Endothelial cell of umbilical vein (primary cell): ENCODE measurements around the gene COL19A1.

Experiments used
- EZH2 ChIP-seq: IDR thresholded peaks from 2 replicates; pipeline ENCODE4 v1.6.1; 2012; ENCODE audit warnings: borderline replicate concordance, low read depth, mild to moderate bottlenecking, moderate library complexity, low read length, inconsistent platforms; ENCODE audit not compliant: severe bottlenecking
- FOS ChIP-seq: IDR thresholded peaks from 2 replicates; pipeline ENCODE4 v1.6.1; 2011; ENCODE audit warnings: mild to moderate bottlenecking, low read length, moderate library complexity, borderline replicate concordance; ENCODE audit not compliant: insufficient read depth
- JUN ChIP-seq: IDR thresholded peaks from 2 replicates; pipeline ENCODE4 v1.6.1; 2011; ENCODE audit warnings: borderline replicate concordance, low read depth; ENCODE audit not compliant: insufficient read length, insufficient read depth
- MAX ChIP-seq: IDR thresholded peaks from 2 replicates; pipeline ENCODE4 v1.6.1; 2011; ENCODE audit not compliant: insufficient read depth, insufficient read length
- MYC ChIP-seq: IDR thresholded peaks from one replicate; pipeline ENCODE4 v1.6.1; 2011; ENCODE audit warnings: mild to moderate bottlenecking, low read depth, low read length
- POLR2A ChIP-seq: IDR thresholded peaks from 2 replicates; pipeline ENCODE4 v1.6.1; 2012; ENCODE audit warnings: low read depth, mild to moderate bottlenecking, control low read depth, low read length
- POLR2AphosphoS5 ChIP-seq: IDR thresholded peaks from 2 replicates; pipeline ENCODE4 v1.6.1; 2012; ENCODE audit warnings: low read depth, mild to moderate bottlenecking, control low read depth, low read length, moderate library complexity; ENCODE audit not compliant: insufficient read depth
- TF ChIP-seq, protein P1 (sequence below), 2 donors: IDR thresholded peaks; 1 replicate in 1 of 2; 2 replicates in 1 of 2; pipeline ENCODE4 v1.5.1; 2011; ENCODE audit warnings: low read length in 2 of 2, mild to moderate bottlenecking in 2 of 2, moderate library complexity in 2 of 2, control low read depth in 1 of 2, inconsistent platforms in 1 of 2, low read depth in 1 of 2; ENCODE audit not compliant: insufficient read depth in 1 of 2; ENCODE audit errors: extremely low read depth in 1 of 2

DNA sequence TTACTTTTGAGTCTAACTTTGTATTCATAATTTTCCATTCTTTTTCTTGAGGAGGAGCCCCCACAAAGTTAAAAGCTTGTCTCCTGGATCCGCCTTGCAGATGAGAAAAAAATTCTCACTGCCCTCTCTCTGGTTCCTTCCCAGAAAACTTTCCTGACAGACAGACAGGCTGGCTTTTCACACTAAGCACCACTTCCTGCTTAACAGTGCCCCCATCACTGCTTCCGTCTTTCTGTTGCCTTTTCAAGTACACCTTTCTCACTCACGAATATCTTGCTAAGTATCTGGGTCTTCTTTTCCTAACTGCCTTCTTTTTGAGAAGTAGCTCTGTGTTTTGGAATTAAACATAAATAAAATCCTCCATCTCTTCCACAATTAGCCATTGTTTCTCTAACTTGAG lies 49.8 kb upstream of the COL19A1 start:
- TF ChIP-seq, protein P1, sequence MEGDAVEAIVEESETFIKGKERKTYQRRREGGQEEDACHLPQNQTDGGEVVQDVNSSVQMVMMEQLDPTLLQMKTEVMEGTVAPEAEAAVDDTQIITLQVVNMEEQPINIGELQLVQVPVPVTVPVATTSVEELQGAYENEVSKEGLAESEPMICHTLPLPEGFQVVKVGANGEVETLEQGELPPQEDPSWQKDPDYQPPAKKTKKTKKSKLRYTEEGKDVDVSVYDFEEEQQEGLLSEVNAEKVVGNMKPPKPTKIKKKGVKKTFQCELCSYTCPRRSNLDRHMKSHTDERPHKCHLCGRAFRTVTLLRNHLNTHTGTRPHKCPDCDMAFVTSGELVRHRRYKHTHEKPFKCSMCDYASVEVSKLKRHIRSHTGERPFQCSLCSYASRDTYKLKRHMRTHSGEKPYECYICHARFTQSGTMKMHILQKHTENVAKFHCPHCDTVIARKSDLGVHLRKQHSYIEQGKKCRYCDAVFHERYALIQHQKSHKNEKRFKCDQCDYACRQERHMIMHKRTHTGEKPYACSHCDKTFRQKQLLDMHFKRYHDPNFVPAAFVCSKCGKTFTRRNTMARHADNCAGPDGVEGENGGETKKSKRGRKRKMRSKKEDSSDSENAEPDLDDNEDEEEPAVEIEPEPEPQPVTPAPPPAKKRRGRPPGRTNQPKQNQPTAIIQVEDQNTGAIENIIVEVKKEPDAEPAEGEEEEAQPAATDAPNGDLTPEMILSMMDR (IDR thresholded peaks at IDR 0.05; ENCODE audit: extremely low read depth in 1 of 2, insufficient read depth in 1 of 2, low read depth in 1 of 2, low read length in 2 of 2) = no peak
- TF ChIP-seq POLR2A = no peak
- no peak for TF ChIP-seq MAX
- no peak for TF ChIP-seq EZH2
- no peak for TF ChIP-seq POLR2AphosphoS5
- TF ChIP-seq FOS = no peak
- no peak for TF ChIP-seq MYC
- no peak for TF ChIP-seq JUN
